ENCODE measurements around the gene PAMR1. TPM values are rescaled to one million over a fixed set of nuclear protein-coding genes. Genes with fewer than 3 reads are reported as not detected.

The PAMR1 gene
- total RNA-seq, 1 experiment from 2014 or later = 0.62 TPM

DNA sequence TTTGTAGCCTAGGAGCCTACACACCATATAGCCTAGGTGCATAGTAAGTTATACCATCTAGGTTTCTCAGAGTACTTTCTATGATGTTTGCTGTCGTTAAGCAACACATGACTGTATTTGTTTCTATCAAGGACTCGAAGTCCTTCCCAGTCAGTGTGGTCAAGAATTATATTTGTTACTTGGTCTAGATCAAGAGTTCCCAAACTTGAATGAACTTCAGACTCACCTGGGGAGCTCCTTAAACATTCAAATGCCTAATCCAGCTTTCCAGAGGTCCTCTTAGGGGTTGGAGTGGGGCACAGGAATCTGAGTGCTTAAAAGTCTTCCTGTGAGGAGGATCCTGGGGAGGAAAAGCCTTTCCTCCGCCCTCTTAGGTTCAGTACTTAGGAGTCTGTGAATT lies 41.5 kb upstream of the PAMR1 start:
- Histone ChIP-seq H3K9me3 (ENCODE audit: low read depth, low read length, poor library complexity, severe bottlenecking) (no peaks in the 10 kb centered on the region), H3K4me1 (ENCODE audit: insufficient read depth, low read length, poor library complexity, severe bottlenecking) (no peaks in the 10 kb centered on the region), H3K27me3 (replicated peaks; ENCODE audit: insufficient read depth, low read depth, low read length, poor library complexity) (peaks cover 2% of the 10 kb centered on the region), H3K27ac (ENCODE audit: low read depth, low read length, poor library complexity, severe bottlenecking) (no peak overlapping the region), H3K4me3 (ENCODE audit: low read depth, low read length, poor library complexity, severe bottlenecking) (no peak overlapping the region), H3K36me3 (ENCODE audit: insufficient read depth, low read length, poor library complexity, severe bottlenecking) (no peaks in the 10 kb centered on the region)
- TF ChIP-seq EZH2 (IDR thresholded peaks at IDR 0.05; ENCODE audit: borderline replicate concordance, low read depth, low read length, poor library complexity, severe bottlenecking) = no peak
- TF ChIP-seq, protein P1, sequence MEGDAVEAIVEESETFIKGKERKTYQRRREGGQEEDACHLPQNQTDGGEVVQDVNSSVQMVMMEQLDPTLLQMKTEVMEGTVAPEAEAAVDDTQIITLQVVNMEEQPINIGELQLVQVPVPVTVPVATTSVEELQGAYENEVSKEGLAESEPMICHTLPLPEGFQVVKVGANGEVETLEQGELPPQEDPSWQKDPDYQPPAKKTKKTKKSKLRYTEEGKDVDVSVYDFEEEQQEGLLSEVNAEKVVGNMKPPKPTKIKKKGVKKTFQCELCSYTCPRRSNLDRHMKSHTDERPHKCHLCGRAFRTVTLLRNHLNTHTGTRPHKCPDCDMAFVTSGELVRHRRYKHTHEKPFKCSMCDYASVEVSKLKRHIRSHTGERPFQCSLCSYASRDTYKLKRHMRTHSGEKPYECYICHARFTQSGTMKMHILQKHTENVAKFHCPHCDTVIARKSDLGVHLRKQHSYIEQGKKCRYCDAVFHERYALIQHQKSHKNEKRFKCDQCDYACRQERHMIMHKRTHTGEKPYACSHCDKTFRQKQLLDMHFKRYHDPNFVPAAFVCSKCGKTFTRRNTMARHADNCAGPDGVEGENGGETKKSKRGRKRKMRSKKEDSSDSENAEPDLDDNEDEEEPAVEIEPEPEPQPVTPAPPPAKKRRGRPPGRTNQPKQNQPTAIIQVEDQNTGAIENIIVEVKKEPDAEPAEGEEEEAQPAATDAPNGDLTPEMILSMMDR (conservative IDR thresholded peaks at IDR 0.05; ENCODE audit: low read depth, low read length) = no peak
- CTCF ChIA-PET = no interaction called here
- POLR2A ChIA-PET (ENCODE audit: low non-redundant PET) = no interaction called here
- intact Hi-C loops (cut with micrococcal nuclease; ENCODE audit: unreplicated experiment) = no loop called here
- BruUV-seq (replicated peaks) = no TSS peak
- no peak for DNase-seq (ENCODE audit: low spot score)

DNA sequence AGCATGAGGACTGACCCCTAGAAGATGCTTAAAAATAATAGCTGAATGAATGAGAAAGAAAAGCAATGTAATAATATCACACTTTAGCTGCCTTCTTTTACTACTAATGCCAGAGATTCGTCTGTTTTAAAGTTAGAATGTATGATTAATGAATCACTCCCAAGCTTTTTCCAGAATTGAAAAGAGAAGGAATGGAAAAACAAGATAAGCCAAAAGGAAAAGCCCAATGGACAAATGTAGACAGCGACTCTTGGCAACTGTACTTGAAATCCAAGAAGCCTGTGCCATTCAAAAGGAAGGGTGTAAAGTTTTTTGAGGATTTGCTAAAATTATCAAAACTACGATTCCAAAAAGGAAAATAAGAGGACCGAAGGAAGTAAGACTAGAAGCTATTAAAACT lies 40.8 kb upstream of the PAMR1 start:
- Histone ChIP-seq H3K9me3 (ENCODE audit: low read depth, low read length, poor library complexity, severe bottlenecking) (no peaks in the 10 kb centered on the region), H3K36me3 (ENCODE audit: insufficient read depth, low read length, poor library complexity, severe bottlenecking) (no peaks in the 10 kb centered on the region), H3K4me3 (ENCODE audit: low read depth, low read length, poor library complexity, severe bottlenecking) (no peak overlapping the region), H3K27ac (ENCODE audit: low read depth, low read length, poor library complexity, severe bottlenecking) (no peak overlapping the region), H3K27me3 (replicated peaks; ENCODE audit: insufficient read depth, low read depth, low read length, poor library complexity) (peaks cover 8% of the 10 kb centered on the region), H3K4me1 (ENCODE audit: insufficient read depth, low read length, poor library complexity, severe bottlenecking) (no peaks in the 10 kb centered on the region)
- BruUV-seq (replicated peaks) = no TSS peak
- TF ChIP-seq, protein P1 (conservative IDR thresholded peaks at IDR 0.05; ENCODE audit: low read depth, low read length) = no peak
- TF ChIP-seq EZH2 (IDR thresholded peaks at IDR 0.05; ENCODE audit: borderline replicate concordance, low read depth, low read length, poor library complexity, severe bottlenecking) = no peak
- ChIA-PET POLR2A (ENCODE audit: low non-redundant PET) (no interaction called here), CTCF (no interaction called here)
- intact Hi-C loops (cut with micrococcal nuclease; ENCODE audit: unreplicated experiment) = no loop called here
- no peak for DNase-seq (ENCODE audit: low spot score)

DNA sequence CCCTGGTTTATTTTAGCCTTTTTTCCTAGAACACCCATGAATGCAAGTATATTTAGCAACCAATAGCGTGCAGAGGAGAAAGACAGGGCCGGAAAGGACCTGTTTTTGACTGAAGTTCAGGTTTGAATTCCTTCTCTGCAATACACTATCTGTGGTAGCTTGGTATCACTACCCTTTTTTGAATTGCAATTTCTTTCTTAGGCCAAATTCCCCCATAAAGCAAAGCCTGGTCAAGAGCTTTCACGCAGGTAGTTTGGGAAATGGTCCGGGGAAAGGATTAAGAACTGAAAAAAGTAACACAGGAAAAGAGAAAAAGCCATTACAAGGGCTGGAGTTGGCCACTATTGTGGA lies 38.8 kb upstream of the PAMR1 start:
- DNase-seq (ENCODE audit: low spot score) = no peak
- TF ChIP-seq, protein P1 (conservative IDR thresholded peaks at IDR 0.05; ENCODE audit: low read depth, low read length) = no peak
- TF ChIP-seq EZH2 (IDR thresholded peaks at IDR 0.05; ENCODE audit: borderline replicate concordance, low read depth, low read length, poor library complexity, severe bottlenecking) = no peak
- no TSS peak for BruUV-seq (replicated peaks)
- POLR2A ChIA-PET (ENCODE audit: low non-redundant PET) = no interaction called here
- Histone ChIP-seq H3K4me3 (ENCODE audit: low read depth, low read length, poor library complexity, severe bottlenecking) (no peak overlapping the region), H3K27me3 (replicated peaks; ENCODE audit: insufficient read depth, low read depth, low read length, poor library complexity) (peaks cover 14% of the 10 kb centered on the region), H3K9me3 (ENCODE audit: low read depth, low read length, poor library complexity, severe bottlenecking) (no peaks in the 10 kb centered on the region), H3K36me3 (ENCODE audit: insufficient read depth, low read length, poor library complexity, severe bottlenecking) (no peaks in the 10 kb centered on the region), H3K4me1 (ENCODE audit: insufficient read depth, low read length, poor library complexity, severe bottlenecking) (no peaks in the 10 kb centered on the region), H3K27ac (ENCODE audit: low read depth, low read length, poor library complexity, severe bottlenecking) (no peak overlapping the region)
- CTCF ChIA-PET = no interaction called here
- intact Hi-C loops (cut with micrococcal nuclease; ENCODE audit: unreplicated experiment) = no loop called here

Data from A673 (cell line).